Astrocyte (in vitro differentiated cells and primary cell): ENCODE measurements around the gene SOCS4. TPM values are rescaled to one million over a fixed set of nuclear protein-coding genes. Genes with fewer than 3 reads are reported as not detected.
A peak's percentile ranks its signal among the peaks of the same experiment; 100 is the strongest.

Source experiments
- DNase-seq: peaks from one replicate; pipeline ENCODE4 v3.0.0-alpha.2; 2010; ENCODE audit warnings: low read depth
- FAIRE-seq: peaks from 2 replicates; lab custom pipeline; 2011; peaks lifted over from hg19 to GRCh38; lab: Jason Lieb, UNC
- H2AFZ ChIP-seq: 2 replicates; pipeline ENCODE4 v1.6.0; 2012; ENCODE audit warnings: low read depth, low read length, inconsistent platforms
- H3K27ac ChIP-seq: 2 replicates; pipeline ENCODE4 v1.5.1; 2011; ENCODE audit warnings: low read depth, low read length, inconsistent platforms
- H3K27me3 ChIP-seq: 2 replicates; pipeline ENCODE4 v1.6.0; 2011; ENCODE audit warnings: low read length, inconsistent platforms; ENCODE audit not compliant: insufficient read depth
- H3K36me3 ChIP-seq: 2 replicates; pipeline ENCODE4 v1.5.1; 2011; ENCODE audit warnings: low read length, inconsistent platforms; ENCODE audit not compliant: insufficient read depth
- H3K4me1 ChIP-seq: 2 replicates; pipeline ENCODE4 v1.5.1; 2011; ENCODE audit warnings: low read length, inconsistent platforms; ENCODE audit not compliant: insufficient read depth
- H3K4me2 ChIP-seq: 2 replicates; pipeline ENCODE4 v1.6.0; 2012; ENCODE audit warnings: low read length, inconsistent platforms
- H3K4me3 ChIP-seq: 2 replicates; pipeline ENCODE4 v1.5.1; 2011; ENCODE audit warnings: low read depth, mild to moderate bottlenecking, low read length, inconsistent platforms; ENCODE audit not compliant: insufficient read depth
- H3K79me2 ChIP-seq: 2 replicates; pipeline ENCODE4 v1.6.0; 2012; ENCODE audit warnings: mild to moderate bottlenecking, low read length, inconsistent platforms; ENCODE audit not compliant: insufficient read depth
- H3K9ac ChIP-seq: 2 replicates; pipeline ENCODE4 v1.6.0; 2012; ENCODE audit warnings: mild to moderate bottlenecking, low read length, inconsistent platforms
- H3K9me3 ChIP-seq: 2 replicates; pipeline ENCODE4 v1.5.1; 2012; ENCODE audit warnings: low read depth, mild to moderate bottlenecking, low read length, inconsistent platforms; ENCODE audit not compliant: insufficient read depth
- H4K20me1 ChIP-seq: 2 replicates; pipeline ENCODE4 v1.6.0; 2012; ENCODE audit warnings: low read length, inconsistent platforms; ENCODE audit not compliant: insufficient read depth
- H3K27ac Mint-ChIP-seq: one replicate; pipeline ENCODE4 v1.8.0; 2021; ENCODE audit warnings: mild to moderate bottlenecking, mixed read lengths; ENCODE audit not compliant: unreplicated experiment
- H3K27me3 Mint-ChIP-seq: one replicate; pipeline ENCODE4 v1.8.0; 2021; ENCODE audit warnings: low read depth, mixed read lengths; ENCODE audit not compliant: unreplicated experiment
- H3K36me3 Mint-ChIP-seq: one replicate; pipeline ENCODE4 v1.8.0; 2021; ENCODE audit warnings: low read depth, mixed read lengths; ENCODE audit not compliant: unreplicated experiment
- H3K4me1 Mint-ChIP-seq: one replicate; pipeline ENCODE4 v1.8.0; 2021; ENCODE audit warnings: low read depth, mixed read lengths; ENCODE audit not compliant: unreplicated experiment
- H3K4me3 Mint-ChIP-seq: one replicate; pipeline ENCODE4 v1.8.0; 2021; ENCODE audit warnings: mild to moderate bottlenecking, moderate library complexity, mixed read lengths; ENCODE audit not compliant: unreplicated experiment
- H3K9me3 Mint-ChIP-seq: one replicate; pipeline ENCODE4 v1.8.0; 2021; ENCODE audit warnings: mild to moderate bottlenecking, mixed read lengths; ENCODE audit not compliant: unreplicated experiment
- CTCF ChIP-seq: IDR thresholded peaks from 2 replicates; pipeline ENCODE4 v1.5.1; 2011; ENCODE audit warnings: low read depth, mild to moderate bottlenecking, inconsistent platforms, low read length, moderate library complexity; ENCODE audit not compliant: insufficient read depth
- EZH2 ChIP-seq: IDR thresholded peaks from 2 replicates; pipeline ENCODE4 v1.6.1; 2012; ENCODE audit warnings: mild to moderate bottlenecking, low read length, inconsistent platforms; ENCODE audit not compliant: insufficient read depth
- total RNA-seq: library from RNA; stranded (reverse); gene quantifications from 2 replicates; pipeline ENCODE4 v1.2.1, GENCODE V29; 2021

The SOCS4 gene
- total RNA-seq, 1 donor from 2014 or later: 30.5 TPM

GRCh38 chr14:55073856-55074255, 46.8 kb downstream of the SOCS4 start:
- Mint-ChIP-seq H3K4me3 (no peak overlapping the region), H3K4me1 (peaks cover 49% of the 10 kb centered on the region), H3K9me3 (no peaks in the 10 kb centered on the region), H3K27ac (no peak overlapping the region), H3K27me3 (no peaks in the 10 kb centered on the region), H3K36me3 (no peaks in the 10 kb centered on the region)
- TF ChIP-seq EZH2 (no peak), CTCF (no peak)
- H4K20me1 ChIP-seq: no peaks in the 10 kb centered on the region
- no peaks in the 10 kb centered on the region for H3K9me3 ChIP-seq
- H3K36me3 ChIP-seq: no peaks in the 10 kb centered on the region
- H3K4me1 ChIP-seq: peaks cover 36% of the 10 kb centered on the region
- no peaks in the 10 kb centered on the region for H3K27me3 ChIP-seq
- no peak overlapping the region for H3K4me3 ChIP-seq
- H3K9ac ChIP-seq: no peak overlapping the region
- FAIRE-seq (no peak), DNase-seq (peak; percentile 83)
- H3K4me2 ChIP-seq: peak overlapping the region; percentile 30
- H3K27ac ChIP-seq: no peak overlapping the region
- no peak overlapping the region for H2AFZ ChIP-seq
- no peaks in the 10 kb centered on the region for H3K79me2 ChIP-seq

GRCh38 chr14:55074662-55075061, 47.6 kb downstream of the SOCS4 start:
- FAIRE-seq (no peak), DNase-seq (peak; percentile 59)
- Mint-ChIP-seq H3K27ac (peak overlapping the region; percentile 77), H3K36me3 (no peaks in the 10 kb centered on the region), H3K4me1 (peaks cover 49% of the 10 kb centered on the region), H3K4me3 (no peak overlapping the region), H3K9me3 (no peaks in the 10 kb centered on the region), H3K27me3 (no peaks in the 10 kb centered on the region)
- Histone ChIP-seq H3K4me2 (peak overlapping the region; percentile 42), H4K20me1 (no peaks in the 10 kb centered on the region), H3K36me3 (no peaks in the 10 kb centered on the region), H3K27me3 (no peaks in the 10 kb centered on the region), H3K9me3 (no peaks in the 10 kb centered on the region), H3K9ac (no peak overlapping the region), H3K79me2 (no peaks in the 10 kb centered on the region), H3K4me3 (no peak overlapping the region), H3K27ac (no peak overlapping the region), H3K4me1 (peaks cover 36% of the 10 kb centered on the region), H2AFZ (no peak overlapping the region)
- TF ChIP-seq EZH2 (no peak), CTCF (no peak)

DNA sequence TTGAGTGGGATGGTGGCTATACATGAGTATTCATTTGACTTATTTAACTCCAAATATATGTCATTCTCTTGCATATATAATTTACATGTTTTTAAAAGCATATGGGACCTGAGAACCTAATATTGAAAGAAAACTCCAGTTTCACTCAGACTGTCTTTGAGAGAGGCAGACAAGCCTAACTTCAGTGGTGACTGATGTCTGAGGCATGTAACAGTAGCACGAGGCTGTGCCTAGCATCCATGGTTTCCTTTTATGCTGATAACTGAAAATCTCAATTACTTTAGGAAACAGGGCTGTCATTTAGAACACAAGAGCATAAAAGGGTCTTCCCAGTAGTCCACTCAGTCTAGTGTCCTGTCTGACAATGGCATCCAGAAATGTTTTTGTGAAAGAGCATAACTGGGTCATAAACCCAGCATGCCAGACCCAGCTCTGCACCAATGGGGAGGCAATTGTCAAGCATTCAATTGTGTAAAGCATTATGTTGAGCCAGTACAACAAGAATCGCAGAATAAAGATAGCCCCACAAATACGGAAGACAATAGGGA, 48.7 kb downstream of the SOCS4 start:
- no peaks in the 10 kb centered on the region for H3K27me3 Mint-ChIP-seq
- no peaks in the 10 kb centered on the region for H3K9me3 ChIP-seq
- H3K4me1 ChIP-seq: peaks cover 36% of the 10 kb centered on the region
- DNase-seq (peak; percentile 48), FAIRE-seq (peak; percentile 32)
- no peaks in the 10 kb centered on the region for H3K36me3 ChIP-seq
- no peaks in the 10 kb centered on the region for H3K79me2 ChIP-seq
- H3K9ac ChIP-seq: no peak overlapping the region
- H3K4me2 ChIP-seq: no peak overlapping the region
- no peak overlapping the region for H3K4me3 Mint-ChIP-seq
- peak overlapping the region; percentile 59 for H3K27ac Mint-ChIP-seq
- no peak overlapping the region for H3K27ac ChIP-seq
- peaks cover 48% of the 10 kb centered on the region for H3K4me1 Mint-ChIP-seq
- H3K9me3 Mint-ChIP-seq: no peaks in the 10 kb centered on the region
- TF ChIP-seq EZH2 (no peak), CTCF (no peak)
- no peaks in the 10 kb centered on the region for H3K36me3 Mint-ChIP-seq
- H4K20me1 ChIP-seq: no peaks in the 10 kb centered on the region
- H3K27me3 ChIP-seq: no peaks in the 10 kb centered on the region
- H2AFZ ChIP-seq: no peak overlapping the region
- H3K4me3 ChIP-seq: no peak overlapping the region
